CD14-positive monocyte (primary cell): ENCODE data around the gene TMTC1. TPM values are rescaled to one million over a fixed set of nuclear protein-coding genes. Genes with fewer than 3 reads are reported as not detected.

ENCODE experiments used
- DNase-seq, 3 donors: peaks; one replicate each; pipeline ENCODE4 v3.0.0-alpha.2; 2011 to 2022
- H2AFZ ChIP-seq: 2 replicates; pipeline ENCODE4 v1.6.0; 2012; ENCODE audit warnings: mild to moderate bottlenecking, low read depth, low read length, inconsistent platforms; ENCODE audit not compliant: insufficient read depth, poor library complexity, severe bottlenecking
- H3K27ac ChIP-seq, 2 donors: 1 replicate in 1 of 2; 2 replicates in 1 of 2; pipeline ENCODE4 v1.5.1; 2012 to 2013; ENCODE audit warnings: low read length in 2 of 2, control low read depth in 1 of 2, inconsistent platforms in 1 of 2, low read depth in 1 of 2, mild to moderate bottlenecking in 1 of 2
- H3K27me3 ChIP-seq, 2 donors: one replicate each; pipeline versions ENCODE4 v1.6.0 to v1.6.1; 2011 to 2013; ENCODE audit warnings: low read length in 2 of 2; ENCODE audit not compliant: control insufficient read depth in 2 of 2, insufficient read depth in 2 of 2
- H3K36me3 ChIP-seq, 2 donors: replicated peaks in 1 of 2; 1 replicate in 1 of 2; 2 replicates in 1 of 2; pipeline versions ENCODE4 v1.5.1 to v1.6.1; 2012 to 2013; ENCODE audit warnings: low read length in 2 of 2, control low read depth in 1 of 2, inconsistent platforms in 1 of 2, mild to moderate bottlenecking in 1 of 2; ENCODE audit not compliant: insufficient read depth in 2 of 2, control insufficient read depth in 1 of 2
- H3K4me1 ChIP-seq, 2 donors: 1 replicate in 1 of 2; 2 replicates in 1 of 2; pipeline versions ENCODE4 v1.5.1 to v1.6.1; 2012 to 2013; ENCODE audit warnings: low read length in 2 of 2, control low read depth in 1 of 2, inconsistent platforms in 1 of 2, mild to moderate bottlenecking in 1 of 2, moderate library complexity in 1 of 2; ENCODE audit not compliant: insufficient read depth in 2 of 2, control insufficient read depth in 1 of 2
- H3K4me2 ChIP-seq: replicated peaks from 2 replicates; pipeline ENCODE3; 2012; ENCODE audit warnings: low read length, moderate library complexity, mild to moderate bottlenecking; ENCODE audit not compliant: poor library complexity, severe bottlenecking; ENCODE audit errors: extremely low read depth
- H3K4me3 ChIP-seq, 3 experiments: fragments of 200-600 bp in 1 of 3; sonication (generic) in 1 of 3; replicated peaks in 1 of 3; 1 replicate in 2 of 3; 2 replicates in 1 of 3; pipeline ENCODE4 v1.5.1; 2011 to 2013; ENCODE audit warnings: low read length in 3 of 3, mild to moderate bottlenecking in 3 of 3, control low read depth in 2 of 3, low read depth in 2 of 3, inconsistent platforms in 1 of 3, moderate library complexity in 1 of 3
- H3K79me2 ChIP-seq: 2 replicates; pipeline ENCODE4 v1.6.0; 2012; ENCODE audit warnings: mild to moderate bottlenecking, control low read depth, inconsistent platforms, low read length, moderate library complexity; ENCODE audit not compliant: insufficient read depth
- H3K9ac ChIP-seq: 2 replicates; pipeline ENCODE4 v1.6.0; 2017; ENCODE audit warnings: low read length, mild to moderate bottlenecking; ENCODE audit not compliant: insufficient read depth, poor library complexity, severe bottlenecking
- H3K9me3 ChIP-seq, 2 donors: replicated peaks in 1 of 2; 1 replicate in 1 of 2; 2 replicates in 1 of 2; pipeline versions ENCODE4 v1.5.1 to v1.6.1; 2012 to 2013; ENCODE audit warnings: low read length in 2 of 2, control low read depth in 1 of 2; ENCODE audit not compliant: control insufficient read depth in 1 of 2, insufficient read depth in 1 of 2
- H4K20me1 ChIP-seq: 2 replicates; pipeline ENCODE4 v1.6.0; 2012; ENCODE audit warnings: mild to moderate bottlenecking, low read length, control low read depth, moderate library complexity; ENCODE audit not compliant: insufficient read depth
- H3K27ac Mint-ChIP-seq, 7 donors: one replicate each; pipeline ENCODE4 v1.8.0; 2020; ENCODE audit warnings: mild to moderate bottlenecking in 7 of 7, mixed read lengths in 7 of 7, moderate library complexity in 6 of 7, inconsistent platforms in 2 of 7
- H3K27me3 Mint-ChIP-seq, 3 donors: one replicate each; pipeline ENCODE4 v1.8.0; 2021 to 2022; ENCODE audit warnings: low read depth in 3 of 3, mild to moderate bottlenecking in 3 of 3, mixed read lengths in 3 of 3, moderate library complexity in 3 of 3, inconsistent platforms in 1 of 3
- H3K36me3 Mint-ChIP-seq, 2 donors: one replicate each; pipeline ENCODE4 v1.8.0; 2020; ENCODE audit warnings: mixed read lengths in 2 of 2, inconsistent platforms in 1 of 2, mild to moderate bottlenecking in 1 of 2
- H3K4me1 Mint-ChIP-seq: one replicate; pipeline ENCODE4 v1.8.0; 2020; ENCODE audit warnings: mild to moderate bottlenecking, mixed read lengths
- H3K4me3 Mint-ChIP-seq, 2 donors: one replicate each; pipeline ENCODE4 v1.8.0; 2020; ENCODE audit warnings: mild to moderate bottlenecking in 2 of 2, mixed read lengths in 2 of 2, moderate library complexity in 1 of 2
- H3K9me3 Mint-ChIP-seq, 7 donors: one replicate each; pipeline ENCODE4 v1.8.0; 2020 to 2022; ENCODE audit warnings: mixed read lengths in 7 of 7, mild to moderate bottlenecking in 6 of 7, moderate library complexity in 6 of 7, inconsistent platforms in 2 of 7
- whole genome bisulfite sequencing: methylation state at CpG from one replicate; pipeline ENCODE4 v1.1.5; 2013; ENCODE audit warnings: missing lambda C conversion rate; ENCODE audit not compliant: insufficient coverage; 5-methylcytosine and 5-hydroxymethylcytosine counted together
- intact Hi-C, 2 donors: fragments of 100-400 bp; cut with micrococcal nuclease; formaldehyde crosslinking; loops; one replicate each; pipeline versions ENCODE4 v1.15.0 to v1.15.1; 2023
- polyA plus RNA-seq, 3 donors: library from polyadenylated mRNA; depleted of rRNA in 1 of 3; unstranded in 2 of 3; stranded (reverse) in 1 of 3; fragments of 300-500 nt in 2 of 3; fragments of >200 nt in 1 of 3; fragmentation: Illumina TruSeq in 2 of 3; gene quantifications; 1 replicate in 2 of 3; 2 replicates in 1 of 3; pipeline ENCODE4 v1.2.3, GENCODE V29; 2012 to 2021
- TF ChIP-seq, protein P1 (sequence below): fragments of 200-600 bp; IDR thresholded peaks from one replicate; pipeline ENCODE4 v1.8.0; 2022; ENCODE audit warnings: antibody characterized with exemption, mild to moderate bottlenecking

The TMTC1 gene
- polyA plus RNA-seq, 3 donors = 0.57 to 5.6 (median 2.1) TPM

DNA sequence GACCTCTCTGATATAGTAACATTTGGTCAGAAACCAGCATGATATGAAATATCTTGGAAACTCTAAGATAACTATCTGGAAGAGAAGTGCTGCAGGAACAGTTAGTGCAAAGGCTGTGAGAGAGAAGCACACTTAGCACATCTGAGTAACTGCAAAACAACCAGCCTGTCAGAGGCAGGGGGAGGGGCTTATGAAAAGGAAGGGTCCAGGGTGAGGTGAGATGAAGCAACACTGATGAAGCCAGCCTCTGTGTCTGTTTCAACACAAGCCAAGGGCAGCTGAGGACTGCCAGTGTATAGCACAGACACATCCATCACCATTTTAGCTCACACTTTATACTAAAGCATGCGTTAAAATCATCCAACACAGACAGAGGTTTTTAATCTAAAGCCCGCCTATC, 248.8 kb downstream of the TMTC1 start:
- Histone ChIP-seq H3K4me2 (no peak overlapping the region), H3K9ac (no peak overlapping the region), H3K4me3 (no peak overlapping the region), H3K27me3 (no peaks in the 10 kb centered on the region), H2AFZ (no peak overlapping the region), H3K36me3 (no peaks in the 10 kb centered on the region), H3K27ac (no peak overlapping the region), H3K9me3 (no peaks in the 10 kb centered on the region), H3K79me2 (no peaks in the 10 kb centered on the region), H3K4me1 (no peaks in the 10 kb centered on the region), H4K20me1 (no peaks in the 10 kb centered on the region)
- Mint-ChIP-seq H3K4me3 (no peak overlapping the region), H3K27ac (no peak overlapping the region), H3K27me3 (peaks cover 0 to 8% (median 1%) of the 10 kb centered on the region in 3 donors), H3K9me3 (no peaks in the 10 kb centered on the region), H3K4me1 (peaks cover 5% of the 10 kb centered on the region), H3K36me3 (no peaks in the 10 kb centered on the region)
- TF ChIP-seq, protein P1, sequence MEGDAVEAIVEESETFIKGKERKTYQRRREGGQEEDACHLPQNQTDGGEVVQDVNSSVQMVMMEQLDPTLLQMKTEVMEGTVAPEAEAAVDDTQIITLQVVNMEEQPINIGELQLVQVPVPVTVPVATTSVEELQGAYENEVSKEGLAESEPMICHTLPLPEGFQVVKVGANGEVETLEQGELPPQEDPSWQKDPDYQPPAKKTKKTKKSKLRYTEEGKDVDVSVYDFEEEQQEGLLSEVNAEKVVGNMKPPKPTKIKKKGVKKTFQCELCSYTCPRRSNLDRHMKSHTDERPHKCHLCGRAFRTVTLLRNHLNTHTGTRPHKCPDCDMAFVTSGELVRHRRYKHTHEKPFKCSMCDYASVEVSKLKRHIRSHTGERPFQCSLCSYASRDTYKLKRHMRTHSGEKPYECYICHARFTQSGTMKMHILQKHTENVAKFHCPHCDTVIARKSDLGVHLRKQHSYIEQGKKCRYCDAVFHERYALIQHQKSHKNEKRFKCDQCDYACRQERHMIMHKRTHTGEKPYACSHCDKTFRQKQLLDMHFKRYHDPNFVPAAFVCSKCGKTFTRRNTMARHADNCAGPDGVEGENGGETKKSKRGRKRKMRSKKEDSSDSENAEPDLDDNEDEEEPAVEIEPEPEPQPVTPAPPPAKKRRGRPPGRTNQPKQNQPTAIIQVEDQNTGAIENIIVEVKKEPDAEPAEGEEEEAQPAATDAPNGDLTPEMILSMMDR = no peak
- DNase-seq = no peak
- intact Hi-C loops = no loop called here
- WGBS = no CpG with 5 or more reads among the region's 2 CpGs

DNA sequence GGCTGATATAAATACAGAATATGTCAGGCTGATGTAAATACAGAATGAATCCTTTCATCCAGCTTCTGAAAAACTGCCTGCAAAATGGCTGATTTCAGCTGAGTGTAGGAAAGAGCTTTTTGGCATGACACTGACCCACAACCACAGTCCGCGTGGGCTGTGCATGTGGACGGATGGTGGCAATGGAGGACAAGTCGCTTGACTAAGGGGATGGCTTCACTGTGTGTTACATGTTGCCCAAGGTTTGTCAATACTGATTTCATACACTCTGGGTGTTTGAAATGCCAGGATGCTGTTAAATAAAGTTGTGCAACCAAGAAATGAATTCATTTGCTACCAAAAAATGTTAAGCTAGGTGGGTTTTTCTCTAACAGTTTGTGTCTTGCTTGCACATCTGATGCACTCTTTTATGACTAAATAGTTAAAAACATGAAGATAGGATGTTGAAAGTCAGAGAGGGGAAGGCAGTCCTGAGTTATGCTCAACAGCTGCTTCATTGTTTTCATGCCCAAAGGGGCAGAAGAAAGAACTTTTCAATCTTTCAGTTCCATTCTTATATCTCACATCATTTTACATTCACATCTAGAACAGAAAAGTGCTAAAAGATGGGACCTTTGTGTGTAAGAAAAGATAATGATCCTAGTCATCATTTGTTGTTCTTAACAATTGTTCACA, 249.8 kb downstream of the TMTC1 start:
- intact Hi-C loops = no loop called here
- no peaks in the 10 kb centered on the region for H4K20me1 ChIP-seq
- Mint-ChIP-seq H3K36me3 (no peaks in the 10 kb centered on the region), H3K27me3 (peaks cover 0 to 8% (median 1%) of the 10 kb centered on the region in 3 donors), H3K4me3 (no peak overlapping the region), H3K4me1 (peaks cover 5% of the 10 kb centered on the region), H3K27ac (no peak overlapping the region), H3K9me3 (no peaks in the 10 kb centered on the region)
- H3K27ac ChIP-seq = no peak overlapping the region
- H3K9me3 ChIP-seq = no peaks in the 10 kb centered on the region
- TF ChIP-seq, protein P1 = no peak
- no peak for DNase-seq
- H3K4me3 ChIP-seq = no peak overlapping the region
- no peaks in the 10 kb centered on the region for H3K79me2 ChIP-seq
- no peaks in the 10 kb centered on the region for H3K4me1 ChIP-seq
- WGBS = no CpG with 5 or more reads among the region's 4 CpGs
- no peak overlapping the region for H3K9ac ChIP-seq
- no peaks in the 10 kb centered on the region for H3K27me3 ChIP-seq
- no peaks in the 10 kb centered on the region for H3K36me3 ChIP-seq
- no peak overlapping the region for H2AFZ ChIP-seq
- H3K4me2 ChIP-seq = no peak overlapping the region
